Occipital lobe (tissue), 2 donors: ENCODE data around the gene ADAM22. TPM values are rescaled to one million over a fixed set of nuclear protein-coding genes. Genes with fewer than 3 reads are reported as not detected.
"Not testable (repeated sequence)": the region's sequence is repeated elsewhere in the genome, so short reads cannot be mapped to it uniquely, and the experiment has no call there.

Experiments
- DNase-seq: peaks from one replicate; lab custom pipeline; 2025; lab: John Stamatoyannopoulos, UW
- total RNA-seq: library from RNA; depleted of rRNA; stranded (reverse); fragments of >200 nt; gene quantifications from one replicate; pipeline ENCODE4 v1.2.3, GENCODE V29; 2014

Gene ADAM22
- total RNA-seq, 1 donor from 2014 or later = 90.6 TPM

DNA sequence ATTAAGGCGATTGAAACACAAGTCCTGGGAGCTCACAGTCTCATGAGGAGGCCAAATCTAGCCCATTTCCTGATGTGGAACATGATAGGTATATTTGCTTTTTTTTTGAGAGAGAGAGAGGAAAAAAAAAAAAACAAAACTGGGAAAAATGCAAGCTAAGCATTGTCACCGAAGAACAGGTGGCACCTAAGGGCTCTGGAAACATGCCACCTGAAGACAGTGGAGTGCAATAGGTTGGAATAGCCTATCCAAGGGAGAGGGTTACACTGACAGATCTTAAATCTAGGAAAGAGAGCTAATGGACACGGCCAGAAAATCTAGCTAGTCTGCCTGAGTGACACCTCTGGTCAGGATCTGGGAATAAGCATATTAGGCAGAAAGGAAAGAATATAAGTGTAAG, 175.6 kb downstream of the ADAM22 start:
- no peak for DNase-seq

- DNase-seq = no peak
These were observed 177.2 kb downstream of the ADAM22 start for GRCh38 chr7:88111140-88111743.

DNA sequence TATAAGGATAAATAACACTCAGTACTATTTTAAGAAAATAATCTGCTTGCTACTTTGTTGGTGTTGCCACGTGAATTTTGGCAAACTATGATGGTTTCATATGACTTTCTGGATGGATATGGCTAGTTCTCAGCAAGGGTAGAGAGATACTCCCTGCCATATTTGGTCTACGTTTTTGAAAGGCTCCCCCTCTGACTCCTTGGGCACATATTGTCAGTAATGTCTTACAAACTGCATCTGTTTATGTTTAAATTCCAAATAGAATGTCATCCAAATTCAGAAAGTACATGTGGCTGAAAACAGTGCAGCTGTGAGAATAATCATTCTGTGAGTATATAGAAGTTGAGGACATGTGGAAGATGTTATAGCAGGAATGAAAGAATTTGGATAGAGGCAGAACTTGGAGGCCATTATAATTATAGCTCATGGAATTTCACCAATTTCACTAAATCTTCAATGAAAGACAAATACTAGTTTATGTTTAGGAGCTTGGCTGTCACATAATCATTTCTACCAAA, 178.0 kb downstream of the ADAM22 start:
- no peak for DNase-seq

GRCh38 chr7:88115258-88115796, 181.3 kb downstream of the ADAM22 start:
- DNase-seq = no peak

- no peak for DNase-seq
These were observed 181.8 kb downstream of the ADAM22 start for GRCh38 chr7:88115816-88116215.

- no peak for DNase-seq
These were observed 182.3 kb downstream of the ADAM22 start for GRCh38 chr7:88116235-88116795.

- DNase-seq = no peak
These were observed 183.3 kb downstream of the ADAM22 start for GRCh38 chr7:88117325-88117724.

- no peak for DNase-seq
These were observed 187.3 kb downstream of the ADAM22 start for GRCh38 chr7:88121335-88121734.

DNA sequence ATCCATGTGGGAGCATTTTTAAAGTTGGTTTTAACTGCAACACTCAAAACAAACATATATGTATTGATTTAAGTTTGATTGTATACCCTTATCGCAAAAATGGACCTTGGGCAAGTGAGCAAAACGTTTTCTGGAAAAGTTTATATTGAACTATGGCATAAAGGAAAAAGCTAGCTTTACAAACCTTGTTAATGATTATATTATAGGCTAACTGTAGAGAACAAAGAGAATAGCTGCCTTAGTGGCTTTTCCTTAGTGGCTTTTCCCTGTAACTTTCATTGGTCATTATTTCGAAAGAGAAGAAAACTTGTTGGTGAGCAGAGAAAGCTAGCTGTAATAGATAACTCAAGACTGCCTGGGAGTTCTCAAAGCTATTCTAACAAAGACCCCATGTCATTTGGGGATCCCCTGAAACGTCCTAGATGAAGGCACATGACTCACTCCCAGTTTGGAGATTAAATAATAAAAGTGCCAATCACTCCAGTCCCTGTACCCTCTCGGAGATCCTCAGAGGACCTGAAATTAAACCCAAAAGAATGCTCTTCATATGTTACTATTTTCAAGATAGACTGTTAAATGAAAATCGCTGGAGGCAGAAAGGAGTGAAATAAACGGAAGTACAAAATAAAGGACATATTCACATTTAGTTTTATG, 193.7 kb downstream of the ADAM22 start:
- no peak for DNase-seq

GRCh38 chr7:88132725-88133124, 198.7 kb downstream of the ADAM22 start:
- no peak for DNase-seq

- DNase-seq = no peak
These were observed 206.9 kb downstream of the ADAM22 start for GRCh38 chr7:88140947-88141346.

GRCh38 chr7:88141479-88141878, 207.4 kb downstream of the ADAM22 start:
- no peak for DNase-seq

GRCh38 chr7:88141953-88142352, 207.9 kb downstream of the ADAM22 start:
- no peak for DNase-seq

DNA sequence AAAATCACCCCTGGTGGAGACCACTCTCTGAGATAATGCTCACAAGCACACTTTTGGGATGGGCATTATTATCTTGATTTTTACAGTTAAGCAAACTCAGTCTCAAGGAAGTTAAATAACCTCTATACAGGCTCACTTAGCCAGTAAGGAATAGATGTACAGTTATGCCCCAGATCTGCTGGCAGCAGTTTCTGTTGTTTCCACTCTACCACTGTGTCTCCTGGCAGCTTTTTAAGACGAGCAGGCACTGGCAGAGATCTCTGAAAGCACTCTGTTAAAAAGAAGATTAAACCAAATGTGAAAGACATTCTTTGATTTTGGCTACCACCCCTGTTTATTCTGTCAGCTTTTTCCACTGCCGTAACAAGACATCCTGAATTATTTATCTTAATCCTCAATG, 212.6 kb downstream of the ADAM22 start:
- peak; percentile 4 for DNase-seq

DNA sequence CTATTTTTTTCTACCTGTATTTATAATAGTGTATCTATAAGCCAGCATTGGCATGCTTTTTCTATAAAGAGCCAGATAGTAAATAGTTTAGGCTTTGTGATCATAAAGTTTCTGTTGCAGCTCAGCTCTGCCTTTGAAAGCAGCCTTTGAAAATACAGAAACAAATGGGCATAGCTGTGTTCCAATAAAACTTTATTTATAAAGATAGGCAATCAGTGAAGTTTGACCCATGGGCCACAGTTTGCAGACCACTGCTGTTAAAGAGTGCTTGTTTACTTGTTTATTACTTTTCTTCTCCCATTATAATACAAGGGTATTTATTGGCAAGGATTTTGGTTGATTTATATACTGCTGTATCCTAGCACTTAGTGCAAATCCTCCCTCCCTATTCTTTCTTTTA, 213.3 kb downstream of the ADAM22 start:
- no peak for DNase-seq

DNA sequence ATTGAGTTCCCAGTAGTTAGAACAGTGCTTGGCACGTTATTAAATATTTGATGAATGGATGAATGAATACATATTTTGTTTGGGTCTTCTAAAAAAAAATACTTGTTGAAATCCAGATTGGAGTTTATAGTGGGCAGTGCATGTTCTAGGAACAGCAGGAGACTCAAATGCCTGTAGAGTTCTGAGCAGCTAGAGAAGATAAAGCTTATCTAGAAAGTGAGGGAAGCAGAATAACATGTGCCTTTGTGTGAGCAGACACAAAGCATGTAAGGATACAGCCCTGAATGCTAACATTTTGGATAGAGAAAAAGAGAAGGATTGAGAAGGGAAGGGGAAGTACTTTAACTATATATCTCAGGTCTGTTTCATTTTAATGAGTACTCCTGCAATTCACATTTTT, 213.9 kb downstream of the ADAM22 start:
- DNase-seq = no peak

DNA sequence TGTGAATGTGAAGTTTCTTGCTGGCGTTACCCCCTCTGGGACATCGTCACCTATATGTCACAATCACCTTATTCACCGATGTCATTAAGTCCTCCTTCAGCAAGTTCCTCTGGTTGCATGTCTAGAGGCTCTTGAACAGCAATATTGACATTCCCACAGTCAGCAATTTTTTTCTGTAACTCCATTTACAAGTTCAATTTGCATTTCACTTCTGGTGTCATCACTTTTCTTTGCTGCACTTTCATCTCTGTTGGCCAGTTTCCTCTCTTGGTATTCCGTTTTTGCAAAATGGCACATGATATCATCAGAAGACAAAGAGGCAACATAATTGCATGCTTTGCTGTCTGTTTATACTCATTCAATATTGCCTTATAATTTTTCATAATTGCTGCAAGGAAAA, 216.0 kb downstream of the ADAM22 start:
- no peak for DNase-seq

- no peak for DNase-seq
These were observed 217.2 kb downstream of the ADAM22 start for GRCh38 chr7:88151119-88151790.

GRCh38 chr7:88153378-88153777, 219.3 kb downstream of the ADAM22 start:
- no peak for DNase-seq

- DNase-seq = no peak
These were observed 221.7 kb downstream of the ADAM22 start for GRCh38 chr7:88155756-88156155.

- DNase-seq = no peak
These were observed 222.3 kb downstream of the ADAM22 start for GRCh38 chr7:88156356-88156755.

- not testable (repeated sequence) for DNase-seq
These were observed 225.7 kb downstream of the ADAM22 start for GRCh38 chr7:88159741-88160140.
